Measurements from ENCODE around the gene USP2.
"Not testable (repeated sequence)": the region's sequence is repeated elsewhere in the genome, so short reads cannot be mapped to it uniquely, and the experiment has no call there.

USP2 gene

GRCh38 chr11:119412072-119412471 is 30.6 kb upstream of the USP2 start:
- DNase-seq (ENCODE audit: low read depth) = no peak

GRCh38 chr11:119410501-119410900 is 29.0 kb upstream of the USP2 start:
- no peak for DNase-seq (ENCODE audit: low read depth)

- no peak for DNase-seq (ENCODE audit: low read depth)
These were observed 28.2 kb upstream of the USP2 start for GRCh38 chr11:119409731-119410130.

GRCh38 chr11:119406005-119406404 is 24.5 kb upstream of the USP2 start:
- DNase-seq (ENCODE audit: low read depth) = no peak

GRCh38 chr11:119405448-119405847 is 24.0 kb upstream of the USP2 start:
- not testable (repeated sequence) for DNase-seq (ENCODE audit: low read depth)

GRCh38 chr11:119404872-119405271 is 23.4 kb upstream of the USP2 start:
- DNase-seq (ENCODE audit: low read depth) = no peak

GRCh38 chr11:119403021-119403420 is 21.5 kb upstream of the USP2 start:
- DNase-seq (ENCODE audit: low read depth) = no peak

GRCh38 chr11:119402470-119402869 is 21.0 kb upstream of the USP2 start:
- DNase-seq (ENCODE audit: low read depth) = no peak

- no peak for DNase-seq (ENCODE audit: low read depth)
These were observed 19.4 kb upstream of the USP2 start for GRCh38 chr11:119400860-119401259.

GRCh38 chr11:119397740-119398139 is 16.2 kb upstream of the USP2 start:
- no peak for DNase-seq (ENCODE audit: low read depth)

GRCh38 chr11:119396835-119397234 is 15.3 kb upstream of the USP2 start:
- DNase-seq (ENCODE audit: low read depth) = no peak

GRCh38 chr11:119391275-119391674 is 9.8 kb upstream of the USP2 start:
- no peak for DNase-seq (ENCODE audit: low read depth)

- DNase-seq (ENCODE audit: low read depth) = no peak
These were observed 8.2 kb upstream of the USP2 start for GRCh38 chr11:119389611-119390254.

GRCh38 chr11:119388103-119388502 is 6.6 kb upstream of the USP2 start:
- DNase-seq (ENCODE audit: low read depth) = no peak

- no peak for DNase-seq (ENCODE audit: low read depth)
These were observed 2.8 kb upstream of the USP2 start for GRCh38 chr11:119384332-119384731.

GRCh38 chr11:119382513-119382912 is 1.0 kb upstream of the USP2 start:
- not testable (repeated sequence) for DNase-seq (ENCODE audit: low read depth)

GRCh38 chr11:119382101-119382500 is 611 bp upstream of the USP2 start:
- DNase-seq (ENCODE audit: low read depth) = no peak

GRCh38 chr11:119380827-119381180 is 686 bp downstream of the USP2 start:
- no peak for DNase-seq (ENCODE audit: low read depth)

GRCh38 chr11:119380160-119380826 is 1.2 kb downstream of the USP2 start:
- DNase-seq (ENCODE audit: low read depth) = no peak

GRCh38 chr11:119378851-119379465 is 2.5 kb downstream of the USP2 start:
- no peak for DNase-seq (ENCODE audit: low read depth)

- no peak for DNase-seq (ENCODE audit: low read depth)
These were observed 3.4 kb downstream of the USP2 start for GRCh38 chr11:119377961-119378667.

GRCh38 chr11:119377112-119377901 is 4.2 kb downstream of the USP2 start:
- DNase-seq (ENCODE audit: low read depth) = no peak

Measured in HS-27A (cell line).